Osteocyte (in vitro differentiated cells): ENCODE data around the gene ATP11A. TPM values are rescaled to one million over a fixed set of nuclear protein-coding genes. Genes with fewer than 3 reads are reported as not detected.

Source experiments
- DNase-seq: peaks from one replicate; pipeline ENCODE4 v3.0.0; 2021; ENCODE audit warnings: mixed read lengths; ENCODE audit not compliant: unreplicated experiment; ENCODE audit errors: extremely low spot score
- H3K27ac Mint-ChIP-seq: one replicate; pipeline ENCODE4 v1.8.0; 2021; ENCODE audit warnings: mild to moderate bottlenecking, mixed read lengths; ENCODE audit not compliant: unreplicated experiment
- H3K27me3 Mint-ChIP-seq: one replicate; pipeline ENCODE4 v1.8.0; 2021; ENCODE audit warnings: mixed read lengths; ENCODE audit not compliant: unreplicated experiment
- H3K36me3 Mint-ChIP-seq: one replicate; pipeline ENCODE4 v1.8.0; 2021; ENCODE audit warnings: mixed read lengths; ENCODE audit not compliant: unreplicated experiment
- H3K4me1 Mint-ChIP-seq: one replicate; pipeline ENCODE4 v1.8.0; 2021; ENCODE audit warnings: mixed read lengths; ENCODE audit not compliant: unreplicated experiment
- H3K4me3 Mint-ChIP-seq: one replicate; pipeline ENCODE4 v1.8.0; 2021; ENCODE audit warnings: mild to moderate bottlenecking, moderate library complexity, mixed read lengths; ENCODE audit not compliant: unreplicated experiment
- H3K9me3 Mint-ChIP-seq: one replicate; pipeline ENCODE4 v1.8.0; 2021; ENCODE audit warnings: mixed read lengths; ENCODE audit not compliant: unreplicated experiment
- total RNA-seq: library from RNA; stranded (reverse); gene quantifications from 2 replicates; pipeline ENCODE4 v1.2.1, GENCODE V29; 2021
- TF ChIP-seq, protein P1 (sequence below): fragments of 200-600 bp; sonication (generic); IDR thresholded peaks from 2 replicates; pipeline ENCODE4 v1.5.0; 2021; ENCODE audit warnings: antibody characterized with exemption, mild to moderate bottlenecking, moderate library complexity

ATP11A gene
- total RNA-seq, 1 donor from 2014 or later: 15.7 TPM

GRCh38 chr13:112833551-112834257, 143.9 kb downstream of the ATP11A start:
- Mint-ChIP-seq H3K27ac (no peak overlapping the region), H3K4me1 (peaks cover 5% of the 10 kb centered on the region), H3K36me3 (peaks cover 20% of the 10 kb centered on the region), H3K9me3 (no peaks in the 10 kb centered on the region), H3K27me3 (no peaks in the 10 kb centered on the region), H3K4me3 (no peak overlapping the region)
- TF ChIP-seq, protein P1, sequence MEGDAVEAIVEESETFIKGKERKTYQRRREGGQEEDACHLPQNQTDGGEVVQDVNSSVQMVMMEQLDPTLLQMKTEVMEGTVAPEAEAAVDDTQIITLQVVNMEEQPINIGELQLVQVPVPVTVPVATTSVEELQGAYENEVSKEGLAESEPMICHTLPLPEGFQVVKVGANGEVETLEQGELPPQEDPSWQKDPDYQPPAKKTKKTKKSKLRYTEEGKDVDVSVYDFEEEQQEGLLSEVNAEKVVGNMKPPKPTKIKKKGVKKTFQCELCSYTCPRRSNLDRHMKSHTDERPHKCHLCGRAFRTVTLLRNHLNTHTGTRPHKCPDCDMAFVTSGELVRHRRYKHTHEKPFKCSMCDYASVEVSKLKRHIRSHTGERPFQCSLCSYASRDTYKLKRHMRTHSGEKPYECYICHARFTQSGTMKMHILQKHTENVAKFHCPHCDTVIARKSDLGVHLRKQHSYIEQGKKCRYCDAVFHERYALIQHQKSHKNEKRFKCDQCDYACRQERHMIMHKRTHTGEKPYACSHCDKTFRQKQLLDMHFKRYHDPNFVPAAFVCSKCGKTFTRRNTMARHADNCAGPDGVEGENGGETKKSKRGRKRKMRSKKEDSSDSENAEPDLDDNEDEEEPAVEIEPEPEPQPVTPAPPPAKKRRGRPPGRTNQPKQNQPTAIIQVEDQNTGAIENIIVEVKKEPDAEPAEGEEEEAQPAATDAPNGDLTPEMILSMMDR: no peak
- DNase-seq: no peak

GRCh38 chr13:112835344-112835743, 145.5 kb downstream of the ATP11A start:
- H3K27me3 Mint-ChIP-seq: no peaks in the 10 kb centered on the region
- H3K36me3 Mint-ChIP-seq: peaks cover 26% of the 10 kb centered on the region

DNA sequence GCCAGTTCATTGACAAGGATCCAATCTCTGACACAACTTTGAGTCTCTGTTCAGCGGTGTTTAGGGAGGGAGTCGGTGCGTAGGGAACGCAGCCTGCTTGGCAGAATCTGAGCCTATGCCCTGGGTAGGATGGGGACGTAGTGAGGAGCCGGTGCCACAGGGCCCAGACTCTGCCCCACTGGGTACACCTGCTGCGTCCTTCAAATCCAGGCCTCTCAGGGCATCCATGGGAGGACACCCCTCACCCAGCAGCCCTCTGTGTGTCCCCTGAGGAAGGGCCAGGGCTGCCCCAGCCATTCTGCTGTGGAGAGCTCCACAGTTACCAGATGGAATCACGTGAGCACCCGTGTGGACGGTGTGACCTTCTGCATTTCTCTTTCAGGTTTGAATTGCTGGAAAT, 146.0 kb downstream of the ATP11A start:
- TF ChIP-seq, protein P1: no peak
- H3K4me3 Mint-ChIP-seq: no peak overlapping the region
- no peak overlapping the region for H3K27ac Mint-ChIP-seq
- H3K27me3 Mint-ChIP-seq: no peaks in the 10 kb centered on the region
- H3K4me1 Mint-ChIP-seq: peaks cover 5% of the 10 kb centered on the region
- DNase-seq: no peak
- H3K36me3 Mint-ChIP-seq: peaks cover 26% of the 10 kb centered on the region
- no peaks in the 10 kb centered on the region for H3K9me3 Mint-ChIP-seq

More at GRCh38 chr13:112835344-112835743, 145.5 kb downstream of the ATP11A start:
- no peak for DNase-seq
- Mint-ChIP-seq H3K9me3 (no peaks in the 10 kb centered on the region), H3K4me3 (no peak overlapping the region), H3K27ac (no peak overlapping the region), H3K4me1 (peaks cover 5% of the 10 kb centered on the region)
- TF ChIP-seq, protein P1: no peak

- H3K4me3 Mint-ChIP-seq: no peak overlapping the region
- DNase-seq: no peak
- no peaks in the 10 kb centered on the region for H3K27me3 Mint-ChIP-seq
- H3K9me3 Mint-ChIP-seq: no peaks in the 10 kb centered on the region
- peaks cover 22% of the 10 kb centered on the region for H3K36me3 Mint-ChIP-seq
- H3K4me1 Mint-ChIP-seq: peaks cover 8% of the 10 kb centered on the region
- H3K27ac Mint-ChIP-seq: no peak overlapping the region
- TF ChIP-seq, protein P1: no peak
These were observed 147.1 kb downstream of the ATP11A start for GRCh38 chr13:112836940-112837339.

GRCh38 chr13:112837371-112838037, 147.7 kb downstream of the ATP11A start:
- Mint-ChIP-seq H3K27ac (no peak overlapping the region), H3K36me3 (peaks cover 20% of the 10 kb centered on the region), H3K4me1 (peaks cover 14% of the 10 kb centered on the region), H3K4me3 (no peak overlapping the region), H3K27me3 (no peaks in the 10 kb centered on the region), H3K9me3 (no peaks in the 10 kb centered on the region)
- TF ChIP-seq, protein P1: no peak
- no peak for DNase-seq
